Testis (tissue), 3 donors: Measurements from ENCODE around the gene PERM1. TPM values are rescaled to one million over a fixed set of nuclear protein-coding genes. Genes with fewer than 3 reads are reported as not detected.

Experiments
- DNase-seq: peaks from one replicate; pipeline ENCODE4 v3.0.0-alpha.2; 2019
- H3K27ac ChIP-seq, 2 donors: fragments of 200-600 bp; sonication (generic); one replicate each; pipeline ENCODE4 v1.5.1; 2019
- H3K27me3 ChIP-seq: fragments of 200-600 bp; sonication (generic); one replicate; pipeline ENCODE4 v1.5.1; 2019
- H3K36me3 ChIP-seq: fragments of 200-600 bp; sonication (generic); one replicate; pipeline ENCODE4 v1.5.1; 2017; ENCODE audit warnings: low read depth; ENCODE audit errors: missing control alignments
- H3K4me1 ChIP-seq: fragments of 200-600 bp; sonication (generic); one replicate; pipeline ENCODE4 v1.5.1; 2019
- H3K4me3 ChIP-seq, 2 donors: fragments of 200-600 bp; sonication (generic); one replicate each; pipeline ENCODE4 v1.5.1; 2017 to 2019
- H3K9me3 ChIP-seq: fragments of 200-600 bp; sonication (generic); one replicate; pipeline ENCODE4 v1.5.1; 2017
- CTCF ChIP-seq, 3 experiments: fragments of 450-650 bp in 2 of 3; fragments of 200-600 bp in 1 of 3; sonication (generic) in 1 of 3; IDR thresholded peaks; one replicate each; pipeline ENCODE4 v1.5.1; 2016 to 2019; ENCODE audit warnings: antibody characterized with exemption in 3 of 3, mild to moderate bottlenecking in 2 of 3, moderate library complexity in 1 of 3
- POLR2A ChIP-seq: fragments of 450-650 bp; IDR thresholded peaks from one replicate; pipeline ENCODE4 v1.6.1; 2017; ENCODE audit warnings: antibody characterized with exemption, mild to moderate bottlenecking, moderate library complexity
- WGBS, 2 donors: methylation state at CpG; one replicate each; pipeline ENCODE4 v1.1.5; 2018; 5-methylcytosine and 5-hydroxymethylcytosine counted together
- intact Hi-C: fragments of 100-400 bp; cut with DNase I; formaldehyde crosslinking; loops from one replicate; pipeline ENCODE4 v1.15.1; 2023; ENCODE audit warnings: low total_unique reads
- polyA plus RNA-seq: library from polyadenylated mRNA; stranded (reverse); fragments of 350-450 nt; fragmentation: Illumina TruSeq; extraction: RNeasy Lipid Tissue Mini Kit (QIAGEN cat#74804); gene quantifications from one replicate; pipeline ENCODE4 v1.2.3, GENCODE V29; 2014; ENCODE audit warnings: low read depth, low replicate concordance; ENCODE audit not compliant: insufficient read depth
- total RNA-seq, 2 donors: library from RNA; depleted of rRNA; stranded (reverse); fragments of >200 nt; gene quantifications; one replicate each; pipeline ENCODE4 v1.2.3, GENCODE V29; 2016

The PERM1 gene
- total and polyA plus RNA-seq, 3 donors from 2014 or later, result 0.65 to 4.9 (median 3.2) TPM

DNA sequence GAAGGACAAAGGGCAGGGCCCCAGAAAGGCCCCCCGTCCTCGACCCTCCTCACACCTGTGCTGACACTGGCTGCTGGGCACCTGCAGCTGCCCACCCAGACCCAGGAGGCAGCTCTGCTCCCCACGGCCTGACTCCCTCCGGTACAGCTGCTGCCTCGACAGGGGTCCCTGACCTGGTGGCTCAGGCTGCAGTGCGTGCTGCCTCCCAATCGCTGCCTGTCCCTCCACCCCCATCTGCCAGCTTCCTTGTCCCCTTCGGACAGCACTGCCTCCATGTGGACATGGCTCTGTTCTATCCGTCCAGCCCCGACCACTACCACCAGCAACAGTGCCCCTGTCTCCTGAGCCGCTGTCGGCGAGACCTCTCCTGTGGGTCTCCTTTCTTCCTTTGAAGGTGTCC, 27.0 kb downstream of the PERM1 start:
- Histone ChIP-seq H3K27me3 (no peaks in the 10 kb centered on the region), H3K4me1 (peaks cover 13% of the 10 kb centered on the region), H3K36me3 (no peaks in the 10 kb centered on the region), H3K27ac (no peak overlapping the region), H3K9me3 (no peaks in the 10 kb centered on the region), H3K4me3 (no peak overlapping the region)
- intact Hi-C loops, result no loop called here
- TF ChIP-seq CTCF (IDR thresholded peaks at IDR 0.05) (no peak), POLR2A (no peak)
- 86 to 96% methylated on average over 10 to 13 of the region's 13 CpGs for WGBS, 2 donors
- no peak for DNase-seq

DNA sequence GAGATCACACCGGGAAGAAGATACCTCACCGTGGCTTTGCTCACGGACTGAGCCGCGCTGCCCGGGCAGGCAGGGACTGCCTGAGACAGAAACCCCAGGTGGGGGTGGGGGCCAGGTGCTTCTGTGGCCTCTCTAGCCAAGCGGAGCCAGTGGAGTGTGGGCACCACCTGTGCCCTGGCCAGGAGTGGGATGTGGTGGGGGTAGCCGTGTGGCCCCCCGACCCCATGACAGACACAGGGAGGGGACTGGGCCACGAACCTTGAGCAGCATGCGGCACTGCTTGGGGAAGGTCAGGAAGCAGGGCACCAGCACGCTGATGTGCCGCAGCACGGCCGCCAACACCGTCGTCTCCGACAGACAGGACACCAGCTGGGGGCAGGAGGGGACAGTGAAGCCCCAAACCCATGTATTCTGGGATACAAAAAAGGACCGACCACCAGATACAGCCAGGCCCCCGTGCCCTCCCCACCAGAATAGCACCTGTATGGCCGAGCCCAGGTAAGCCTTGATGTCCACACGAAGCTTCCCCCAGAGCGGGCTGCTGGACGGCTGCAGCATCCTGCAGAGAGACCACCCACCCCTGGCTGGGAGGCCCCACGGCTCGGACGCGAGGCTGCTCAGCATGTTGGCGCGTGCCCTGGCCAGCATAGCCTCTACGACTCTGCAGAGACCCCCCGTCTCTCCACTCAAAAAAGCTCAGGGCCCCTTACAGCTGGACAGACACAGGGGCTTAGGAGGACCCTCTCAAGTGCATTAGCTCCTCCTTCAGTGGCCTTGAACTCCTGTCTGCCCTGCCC, 28.2 kb downstream of the PERM1 start:
- no peaks in the 10 kb centered on the region for H3K9me3 ChIP-seq
- H3K27me3 ChIP-seq, result no peaks in the 10 kb centered on the region
- no peak overlapping the region for H3K4me3 ChIP-seq
- intact Hi-C loops, result no loop called here
- no peaks in the 10 kb centered on the region for H3K36me3 ChIP-seq
- TF ChIP-seq POLR2A (no peak), CTCF (IDR thresholded peaks at IDR 0.05) (no peak)
- 93 to 94% methylated on average over 14 to 31 of the region's 32 CpGs for WGBS, 2 donors
- no peak overlapping the region for H3K27ac ChIP-seq
- DNase-seq, result no peak
- H3K4me1 ChIP-seq, result peaks cover 13% of the 10 kb centered on the region

- Histone ChIP-seq H3K27ac (no peak overlapping the region), H3K4me1 (peaks cover 4% of the 10 kb centered on the region), H3K9me3 (no peaks in the 10 kb centered on the region), H3K27me3 (no peaks in the 10 kb centered on the region), H3K4me3 (no peak overlapping the region), H3K36me3 (no peaks in the 10 kb centered on the region)
- TF ChIP-seq CTCF (IDR thresholded peaks at IDR 0.05) (no peak), POLR2A (no peak)
- DNase-seq, result no peak
- 80 to 90% methylated on average over 2 to 7 of the region's 7 CpGs for WGBS, 2 donors
- intact Hi-C loops, result no loop called here
Measured at GRCh38 chr1:952603-953002, 29.3 kb downstream of the PERM1 start.

DNA sequence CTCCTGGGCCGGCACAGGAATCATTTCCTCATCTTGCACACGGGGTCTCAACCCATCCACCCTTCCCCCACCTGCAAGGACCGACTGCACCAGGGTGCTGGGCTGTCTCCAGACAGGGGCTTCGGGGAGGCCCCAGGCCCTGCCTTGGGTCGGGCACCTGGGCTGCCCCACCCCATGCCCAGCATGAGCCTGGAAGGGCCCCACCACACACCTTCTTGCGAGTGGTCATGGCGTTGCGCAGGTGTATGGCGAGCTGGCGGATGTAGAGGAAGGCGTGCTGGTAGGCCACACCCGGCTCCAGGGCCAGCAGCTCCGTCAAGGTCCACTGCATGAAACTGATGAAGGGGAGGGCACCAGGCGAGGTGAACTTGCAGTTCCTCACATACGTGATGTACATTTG, 29.7 kb downstream of the PERM1 start:
- 90 to 93% methylated on average over 8 to 15 of the region's 15 CpGs for WGBS, 2 donors
- Histone ChIP-seq H3K4me1 (no peaks in the 10 kb centered on the region), H3K4me3 (no peak overlapping the region), H3K36me3 (no peaks in the 10 kb centered on the region), H3K27ac (no peak overlapping the region), H3K27me3 (no peaks in the 10 kb centered on the region), H3K9me3 (no peaks in the 10 kb centered on the region)
- DNase-seq, result no peak
- TF ChIP-seq POLR2A (no peak), CTCF (IDR thresholded peaks at IDR 0.05) (no peak)
- intact Hi-C loops, result no loop called here

DNA sequence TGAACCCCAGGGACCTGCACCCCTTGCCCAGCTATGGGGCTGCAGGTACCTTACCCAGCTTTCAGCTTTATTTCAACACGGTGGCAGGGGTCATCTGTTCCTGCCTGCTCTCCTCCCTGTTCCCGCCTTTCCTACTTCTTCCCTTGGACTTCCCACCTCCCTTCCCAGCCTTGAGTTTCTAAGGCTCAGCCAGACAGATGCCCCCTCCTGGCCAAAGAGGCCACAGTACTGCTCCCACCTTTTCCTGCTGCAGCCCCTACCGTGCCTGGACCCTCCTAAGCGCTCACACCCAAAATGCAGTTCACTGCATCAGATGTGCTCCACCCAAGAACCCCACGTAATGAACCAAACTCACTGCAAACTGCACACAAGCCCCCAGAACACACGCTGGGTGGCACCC, 30.5 kb downstream of the PERM1 start:
- H3K27ac ChIP-seq, result no peak overlapping the region
- no peaks in the 10 kb centered on the region for H3K36me3 ChIP-seq
- no peaks in the 10 kb centered on the region for H3K4me1 ChIP-seq
- H3K27me3 ChIP-seq, result no peaks in the 10 kb centered on the region
- no peaks in the 10 kb centered on the region for H3K9me3 ChIP-seq
- intact Hi-C loops, result no loop called here
- WGBS, 2 donors, result 76 to 78% methylated on average over 6 of the region's 6 CpGs
- no peak overlapping the region for H3K4me3 ChIP-seq
- DNase-seq, result no peak
- TF ChIP-seq POLR2A (no peak), CTCF (IDR thresholded peaks at IDR 0.05) (no peak)
